Skeletal muscle satellite cell (primary cell): Measurements from ENCODE around the gene DENND1C.

Experiments used
- H3K27me3 ChIP-seq: 2 replicates; pipeline ENCODE4 v1.7.0; 2013; ENCODE audit warnings: low read length; ENCODE audit not compliant: control insufficient read depth, insufficient read depth
- H3K36me3 ChIP-seq: 2 replicates; pipeline ENCODE4 v1.7.0; 2013; ENCODE audit warnings: mild to moderate bottlenecking, control low read depth, low read length; ENCODE audit not compliant: insufficient read depth
- H3K4me1 ChIP-seq: 2 replicates; pipeline ENCODE4 v1.7.0; 2013; ENCODE audit warnings: low read length; ENCODE audit not compliant: control insufficient read depth, insufficient read depth
- H3K4me2 ChIP-seq: 2 replicates; pipeline ENCODE4 v1.7.0; 2013; ENCODE audit warnings: mild to moderate bottlenecking, low read length
- H3K4me3 ChIP-seq: 2 replicates; pipeline ENCODE4 v1.7.0; 2013; ENCODE audit warnings: low read length
- H3K9ac ChIP-seq: 2 replicates; pipeline ENCODE4 v1.7.0; 2013; ENCODE audit warnings: mild to moderate bottlenecking, low read depth, low read length, moderate library complexity
- H3K9me3 ChIP-seq: replicated peaks from 2 replicates; pipeline ENCODE4 v1.7.0; 2013; ENCODE audit warnings: mild to moderate bottlenecking, control low read depth, low read length

DENND1C gene

DNA sequence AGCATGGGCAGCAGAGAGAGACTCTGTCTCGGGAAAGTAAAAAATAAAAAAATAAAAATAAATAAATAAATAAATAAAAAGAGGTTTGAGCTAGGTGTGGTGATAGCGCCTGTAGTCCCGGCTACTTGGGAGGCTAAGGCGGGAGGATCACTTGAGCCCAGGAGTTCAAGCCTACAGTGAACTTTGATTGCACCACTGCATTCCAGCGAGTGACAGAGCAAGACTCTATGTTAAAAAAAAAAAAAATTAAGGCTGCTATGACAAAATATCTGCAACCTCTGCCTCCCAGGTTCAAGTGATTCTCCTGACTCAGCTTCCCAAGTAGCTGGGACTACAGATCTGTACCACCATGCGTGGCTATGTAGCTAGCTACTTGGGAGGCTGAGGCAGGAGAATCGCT lies 3.2 kb upstream of the DENND1C start:
- H3K4me3 ChIP-seq = no peak overlapping the region
- peaks cover 9% of the 10 kb centered on the region for H3K27me3 ChIP-seq
- H3K9ac ChIP-seq = no peak overlapping the region
- no peaks in the 10 kb centered on the region for H3K4me1 ChIP-seq
- H3K36me3 ChIP-seq = no peaks in the 10 kb centered on the region
- no peak overlapping the region for H3K4me2 ChIP-seq
- no peaks in the 10 kb centered on the region for H3K9me3 ChIP-seq

DNA sequence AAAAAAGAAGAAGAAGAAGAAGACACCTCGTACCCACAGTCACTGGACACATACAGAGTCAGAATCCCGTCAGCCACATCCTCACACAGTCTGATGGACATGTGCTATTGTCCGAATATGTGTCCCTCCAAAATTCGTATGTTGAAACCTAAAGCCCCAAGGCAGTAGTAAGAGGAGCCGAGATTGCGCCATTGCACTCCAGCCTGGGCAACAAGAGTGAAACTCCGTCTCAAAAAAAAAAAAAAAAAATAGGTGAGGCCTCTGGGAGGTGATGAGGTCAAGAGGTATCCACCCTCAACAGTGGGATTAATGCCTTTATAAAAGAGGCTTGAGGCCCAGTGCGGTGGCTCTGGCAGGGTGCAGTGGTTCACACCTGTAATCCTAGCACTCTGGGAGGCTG lies 2.6 kb upstream of the DENND1C start:
- Histone ChIP-seq H3K36me3 (no peaks in the 10 kb centered on the region), H3K4me2 (no peak overlapping the region), H3K9ac (no peak overlapping the region), H3K4me3 (no peak overlapping the region), H3K4me1 (no peaks in the 10 kb centered on the region), H3K9me3 (no peaks in the 10 kb centered on the region), H3K27me3 (peaks cover 9% of the 10 kb centered on the region)

DNA sequence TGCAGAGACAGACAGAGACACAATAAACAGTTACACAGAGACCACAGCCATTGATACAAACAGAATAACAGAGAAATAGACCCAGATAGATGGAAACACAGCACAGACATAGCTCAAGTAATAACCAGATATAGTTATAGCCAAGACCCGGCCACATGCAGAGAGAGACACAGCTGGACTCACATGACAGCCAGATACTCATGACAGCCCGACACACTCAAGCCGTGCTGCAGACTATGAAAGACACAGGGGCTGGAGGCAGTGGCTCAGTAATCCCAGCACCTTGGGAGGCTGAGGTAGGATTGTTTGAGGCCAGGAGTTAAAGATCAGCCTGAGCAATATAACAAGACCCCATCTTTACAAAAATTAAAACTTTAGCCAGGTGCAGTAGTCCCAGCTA lies 1.6 kb upstream of the DENND1C start:
- Histone ChIP-seq H3K9ac (no peak overlapping the region), H3K27me3 (peaks cover 9% of the 10 kb centered on the region), H3K36me3 (no peaks in the 10 kb centered on the region), H3K9me3 (no peaks in the 10 kb centered on the region), H3K4me1 (no peaks in the 10 kb centered on the region), H3K4me2 (no peak overlapping the region), H3K4me3 (no peak overlapping the region)

DNA sequence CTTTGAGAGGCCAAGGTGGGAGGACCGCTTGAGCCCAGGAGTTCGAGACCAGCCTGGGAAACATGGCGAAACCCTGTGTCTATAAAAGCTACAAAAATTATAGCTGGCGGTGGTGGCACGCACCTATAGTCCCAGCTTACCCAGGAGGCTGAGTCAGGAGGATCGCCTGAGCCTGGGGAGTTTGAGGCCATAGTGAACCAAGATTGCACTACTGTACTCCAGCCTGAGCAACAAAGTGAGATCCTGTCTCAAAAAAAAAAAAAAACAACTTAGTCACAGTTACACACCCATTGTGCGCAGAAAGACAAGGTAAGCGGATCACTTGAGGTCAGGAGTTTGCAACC lies 728 bp upstream of the DENND1C start:
- Histone ChIP-seq H3K27me3 (peaks cover 9% of the 10 kb centered on the region), H3K4me2 (no peak overlapping the region), H3K9me3 (no peaks in the 10 kb centered on the region), H3K4me1 (no peaks in the 10 kb centered on the region), H3K9ac (no peak overlapping the region), H3K4me3 (no peak overlapping the region), H3K36me3 (no peaks in the 10 kb centered on the region)

DNA sequence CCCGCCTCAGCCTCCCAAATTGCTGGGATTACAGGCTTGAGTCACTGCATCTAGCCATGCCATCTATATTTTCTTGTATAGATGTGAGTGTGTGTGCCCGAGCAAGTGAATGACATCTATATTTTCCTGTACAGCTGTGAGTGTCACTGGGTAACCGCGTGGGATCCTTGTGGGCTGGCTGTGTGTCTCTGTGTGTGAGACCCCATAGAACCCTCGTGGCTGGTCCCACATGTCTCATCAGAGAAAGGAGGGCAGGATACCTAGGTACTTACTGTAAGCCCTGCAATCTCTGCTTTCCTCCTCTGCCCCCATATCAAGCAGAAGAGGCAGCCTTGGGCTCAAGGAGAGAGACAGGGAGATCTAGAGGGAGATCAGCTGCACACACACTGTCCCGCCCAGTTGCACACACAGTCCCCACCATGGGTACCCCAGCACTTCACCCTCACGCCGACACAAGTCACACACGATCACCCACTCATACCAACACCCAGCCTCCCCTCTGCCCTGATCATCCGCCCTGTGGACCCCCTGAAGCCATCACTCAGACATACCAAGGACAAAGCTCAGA lies 655 bp downstream of the DENND1C start:
- Histone ChIP-seq H3K4me3 (no peak overlapping the region), H3K9me3 (no peaks in the 10 kb centered on the region), H3K4me2 (no peak overlapping the region), H3K4me1 (no peaks in the 10 kb centered on the region), H3K9ac (no peak overlapping the region), H3K27me3 (peaks cover 14% of the 10 kb centered on the region), H3K36me3 (no peaks in the 10 kb centered on the region)

DNA sequence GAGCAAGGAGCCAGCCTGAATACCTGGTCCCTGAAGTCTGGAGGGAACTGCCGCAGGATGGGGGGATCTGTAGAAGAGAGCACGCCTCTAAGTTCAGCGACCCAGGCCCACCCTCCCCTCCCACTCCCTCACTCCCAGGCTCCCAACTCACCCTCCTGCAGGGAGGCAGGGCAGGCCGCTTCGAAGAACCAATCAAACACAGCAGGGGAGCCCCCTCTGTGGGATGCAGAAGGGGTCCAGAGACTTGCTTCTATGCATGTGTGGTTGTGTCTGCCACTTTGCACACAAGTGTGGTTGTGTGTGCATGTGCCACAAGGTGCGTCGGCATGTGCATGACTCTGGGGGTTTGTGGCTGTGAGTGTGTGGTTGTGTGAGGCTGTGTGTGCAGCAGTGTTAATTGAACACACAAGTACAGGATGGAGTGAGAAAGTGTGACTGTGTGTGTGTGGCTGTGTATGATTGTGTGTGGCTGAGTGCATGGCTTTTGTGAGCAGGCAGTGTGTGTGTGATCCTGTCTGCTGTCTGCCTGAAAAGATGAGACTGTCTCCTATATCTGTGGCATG lies 1.7 kb downstream of the DENND1C start:
- peaks cover 24% of the 10 kb centered on the region for H3K27me3 ChIP-seq
- H3K9me3 ChIP-seq = no peaks in the 10 kb centered on the region
- H3K4me1 ChIP-seq = no peaks in the 10 kb centered on the region
- no peak overlapping the region for H3K9ac ChIP-seq
- H3K36me3 ChIP-seq = no peaks in the 10 kb centered on the region
- no peak overlapping the region for H3K4me3 ChIP-seq
- H3K4me2 ChIP-seq = no peak overlapping the region

DNA sequence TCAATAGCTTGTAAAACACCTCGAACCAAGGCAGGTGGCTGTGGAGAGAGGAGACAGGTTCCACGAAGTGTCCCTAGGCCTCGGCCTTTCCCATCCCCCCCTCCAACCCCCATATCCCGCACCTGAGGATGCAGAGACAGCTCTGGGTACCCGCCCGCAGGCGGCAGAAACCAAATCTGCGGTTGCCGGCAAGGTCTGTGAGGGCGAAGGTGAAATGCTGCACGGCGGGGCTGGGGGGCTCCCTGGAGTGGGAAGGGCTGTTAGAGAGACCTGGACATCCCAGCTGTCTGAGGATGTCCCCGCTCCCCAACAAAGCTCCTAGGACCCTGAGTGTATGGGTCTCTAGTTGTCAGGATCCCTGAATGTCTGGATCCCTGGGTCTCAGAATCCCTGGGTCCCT lies 2.8 kb downstream of the DENND1C start:
- H3K9me3 ChIP-seq = no peaks in the 10 kb centered on the region
- H3K4me2 ChIP-seq = no peak overlapping the region
- no peaks in the 10 kb centered on the region for H3K36me3 ChIP-seq
- no peaks in the 10 kb centered on the region for H3K4me1 ChIP-seq
- peaks cover 24% of the 10 kb centered on the region for H3K27me3 ChIP-seq
- H3K9ac ChIP-seq = no peak overlapping the region
- no peak overlapping the region for H3K4me3 ChIP-seq

DNA sequence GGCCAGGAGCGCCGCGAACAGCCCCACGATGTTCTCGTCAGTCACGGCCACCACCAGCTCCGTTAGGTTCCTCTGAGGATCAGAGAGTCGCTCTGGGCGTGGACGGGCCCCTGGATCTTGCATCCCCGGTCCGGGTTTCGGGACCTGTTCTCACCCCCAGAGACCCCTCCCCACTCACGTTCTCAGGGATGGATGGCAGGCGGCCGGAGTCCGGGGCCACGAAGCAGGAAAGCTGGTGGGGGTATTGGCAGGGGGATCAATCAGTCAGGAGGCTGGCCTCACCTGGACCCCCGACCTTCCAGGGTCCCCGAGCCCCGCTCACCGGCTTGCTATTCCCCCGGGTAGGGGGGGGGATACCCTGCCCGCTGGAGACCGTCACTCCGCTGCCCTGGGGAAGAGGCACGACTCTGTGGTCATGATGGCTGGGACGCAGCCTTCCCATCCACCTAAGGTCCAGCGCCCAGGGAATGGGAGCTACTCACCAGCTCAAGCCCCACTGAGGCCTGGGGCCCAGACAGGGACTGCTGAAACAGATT lies 4.6 kb downstream of the DENND1C start:
- H3K4me1 ChIP-seq = no peaks in the 10 kb centered on the region
- H3K4me2 ChIP-seq = no peak overlapping the region
- no peak overlapping the region for H3K9ac ChIP-seq
- no peaks in the 10 kb centered on the region for H3K36me3 ChIP-seq
- no peaks in the 10 kb centered on the region for H3K9me3 ChIP-seq
- peaks cover 19% of the 10 kb centered on the region for H3K27me3 ChIP-seq
- no peak overlapping the region for H3K4me3 ChIP-seq

DNA sequence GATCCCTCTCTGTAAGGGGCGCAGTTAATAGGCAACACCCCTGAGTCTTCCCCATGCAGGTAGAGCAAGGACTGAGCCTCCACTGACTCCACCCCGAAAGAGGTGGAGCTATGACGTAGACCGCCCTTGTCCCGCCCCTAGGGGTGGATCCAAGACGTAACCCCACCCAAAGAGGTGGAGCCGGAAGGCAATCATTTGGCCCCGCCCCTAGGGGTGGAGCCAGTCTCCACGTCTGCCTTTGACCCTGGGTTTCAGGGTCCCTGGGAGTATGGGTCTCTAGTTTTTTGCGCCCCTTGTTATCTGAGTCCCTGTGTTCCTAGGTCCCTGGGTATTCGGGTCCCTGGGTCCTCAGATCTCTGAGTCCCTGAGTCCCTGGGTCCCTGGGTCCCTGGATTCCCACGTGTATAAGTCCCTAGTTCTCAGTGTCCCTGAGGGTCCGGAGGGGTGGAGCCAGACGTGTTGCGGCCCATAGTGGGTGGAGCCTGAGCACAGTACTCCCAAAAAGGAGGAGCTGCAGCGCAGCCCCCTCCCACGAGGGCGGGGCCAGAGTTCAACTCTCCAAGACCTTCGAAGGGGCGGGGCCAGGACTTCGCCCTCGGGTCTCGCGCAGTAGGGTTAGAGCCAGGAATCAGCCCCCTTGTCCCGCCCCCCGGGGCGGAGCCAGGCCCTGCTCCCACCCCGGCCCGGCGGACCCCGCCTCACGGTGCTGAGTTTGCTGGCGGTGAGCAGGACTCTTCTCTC lies 5.3 kb downstream of the DENND1C start:
- Histone ChIP-seq H3K27me3 (peaks cover 19% of the 10 kb centered on the region), H3K36me3 (no peaks in the 10 kb centered on the region), H3K9ac (no peak overlapping the region), H3K9me3 (no peaks in the 10 kb centered on the region), H3K4me3 (no peak overlapping the region), H3K4me2 (no peak overlapping the region), H3K4me1 (no peaks in the 10 kb centered on the region)

DNA sequence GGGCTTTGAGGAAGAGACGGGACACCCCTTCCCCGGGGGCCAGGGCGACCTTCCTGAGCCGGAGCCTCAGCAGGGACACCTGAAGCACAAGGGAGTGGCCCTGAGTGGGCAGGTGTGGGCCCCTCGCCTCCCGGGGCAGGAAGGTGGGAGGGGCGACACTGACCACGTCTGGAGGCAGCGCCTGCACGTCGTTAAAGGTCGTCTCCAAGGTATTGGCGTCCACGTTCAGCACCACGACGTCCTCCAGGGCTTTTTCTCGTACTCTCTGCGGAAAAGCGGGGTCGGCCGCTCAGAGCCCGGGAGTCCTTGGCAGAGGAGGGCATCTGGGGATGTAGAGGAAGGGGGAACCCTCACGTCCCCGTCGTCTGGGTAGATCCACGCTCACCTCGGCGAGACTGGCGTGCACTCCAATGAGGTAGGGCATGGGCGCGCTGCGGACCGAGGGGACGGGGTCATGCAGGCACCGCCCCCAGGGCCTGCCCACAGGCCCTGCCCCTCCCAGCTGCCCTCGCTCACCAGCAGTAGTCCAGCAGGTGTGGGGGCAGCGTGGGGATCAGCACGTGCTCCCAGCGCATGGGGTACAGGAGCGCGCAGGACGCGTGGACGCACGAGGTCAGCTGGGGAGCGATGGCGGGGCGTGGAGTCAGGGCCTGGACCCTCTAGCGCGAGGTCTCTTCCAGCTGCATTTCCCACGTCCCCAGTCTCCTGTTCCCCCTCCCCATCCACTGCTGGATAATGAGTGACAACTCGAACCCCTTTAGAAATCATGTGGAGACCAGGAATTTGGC lies 6.1 kb downstream of the DENND1C start:
- H3K9ac ChIP-seq = no peak overlapping the region
- H3K4me2 ChIP-seq = no peak overlapping the region
- no peaks in the 10 kb centered on the region for H3K9me3 ChIP-seq
- peaks cover 19% of the 10 kb centered on the region for H3K27me3 ChIP-seq
- no peaks in the 10 kb centered on the region for H3K36me3 ChIP-seq
- H3K4me3 ChIP-seq = no peak overlapping the region
- no peaks in the 10 kb centered on the region for H3K4me1 ChIP-seq

DNA sequence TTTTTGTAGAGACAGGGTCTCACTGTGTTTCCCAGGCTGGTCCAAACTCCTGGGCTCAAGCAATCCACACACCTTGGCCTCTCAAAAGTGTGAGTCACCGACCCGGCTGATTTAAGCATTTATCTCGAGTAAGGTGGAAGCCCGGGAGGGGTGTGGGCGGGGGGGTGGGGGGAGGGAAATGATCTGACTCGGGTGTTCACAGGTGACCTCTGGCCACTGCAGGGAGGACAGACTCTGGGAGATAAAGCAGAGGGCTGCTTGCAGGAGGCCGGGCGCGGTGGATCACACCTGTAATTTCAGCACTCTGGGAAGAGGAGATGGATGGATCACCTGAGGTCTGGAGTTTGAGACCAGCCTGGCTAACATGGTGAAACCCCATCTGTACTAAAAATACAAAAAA lies 7.9 kb downstream of the DENND1C start:
- H3K36me3 ChIP-seq = no peaks in the 10 kb centered on the region
- H3K9me3 ChIP-seq = no peaks in the 10 kb centered on the region
- H3K4me3 ChIP-seq = no peak overlapping the region
- no peak overlapping the region for H3K9ac ChIP-seq
- no peaks in the 10 kb centered on the region for H3K4me1 ChIP-seq
- no peak overlapping the region for H3K4me2 ChIP-seq
- H3K27me3 ChIP-seq = peaks cover 15% of the 10 kb centered on the region
